HuH-7 (cell line): ENCODE results near the gene RAPGEF6.
A peak's percentile ranks its signal among the peaks of the same experiment; 100 is the strongest.
"Not testable (repeated sequence)": the region's sequence is repeated elsewhere in the genome, so short reads cannot be mapped to it uniquely, and the experiment has no call there.

Experiments
- DNase-seq: peaks from one replicate; pipeline ENCODE4 v3.0.0; 2011; ENCODE audit warnings: low spot score

The RAPGEF6 gene

DNA sequence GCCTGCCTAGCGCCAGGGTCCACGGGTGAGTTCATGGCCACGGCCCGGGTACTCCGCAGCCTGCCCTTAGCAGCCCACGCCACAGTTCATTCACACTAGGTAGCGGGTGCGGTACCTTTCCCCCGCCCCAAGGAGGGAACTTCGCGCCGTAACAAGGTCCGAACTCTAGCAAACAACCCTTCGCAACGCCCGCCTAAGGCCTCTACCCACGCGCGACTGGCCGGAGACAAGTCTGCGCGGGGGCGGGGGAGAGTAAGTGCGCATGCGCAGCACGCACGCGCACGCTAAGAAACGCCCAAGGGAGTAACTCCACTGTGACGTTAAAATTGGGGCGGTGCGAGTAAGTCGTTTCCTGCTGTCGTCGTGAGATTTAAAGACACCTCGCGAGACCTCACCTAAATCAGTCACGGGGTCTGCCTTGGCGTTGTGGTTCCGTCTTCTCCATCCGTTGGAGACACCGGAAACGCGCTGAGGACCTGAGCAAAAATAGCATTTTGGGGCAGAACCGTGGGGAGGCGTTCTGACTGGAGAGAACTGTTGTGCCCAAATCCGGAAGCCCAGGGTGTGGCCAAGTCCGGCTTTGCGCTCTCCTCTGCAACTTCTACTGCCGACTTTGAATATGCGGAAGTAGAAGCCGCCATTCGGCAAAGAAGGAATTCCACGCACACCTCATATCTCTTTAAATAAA lies at the start of gene RAPGEF6:
TSS of gene RAPGEF6 (minus strand) at position 234 of the 688 bp plus-strand sequence. CDS start at position 35, 199 bp downstream.
- DNase-seq, result peak; percentile 59

GRCh38 chr5:131684595-131684994 lies 49.6 kb upstream of the RAPGEF6 start:
- no peak for DNase-seq

GRCh38 chr5:131684051-131684450 lies 49.0 kb upstream of the RAPGEF6 start:
- DNase-seq, result no peak

- DNase-seq, result no peak
These were observed 47.8 kb upstream of the RAPGEF6 start for GRCh38 chr5:131682826-131683225.

DNA sequence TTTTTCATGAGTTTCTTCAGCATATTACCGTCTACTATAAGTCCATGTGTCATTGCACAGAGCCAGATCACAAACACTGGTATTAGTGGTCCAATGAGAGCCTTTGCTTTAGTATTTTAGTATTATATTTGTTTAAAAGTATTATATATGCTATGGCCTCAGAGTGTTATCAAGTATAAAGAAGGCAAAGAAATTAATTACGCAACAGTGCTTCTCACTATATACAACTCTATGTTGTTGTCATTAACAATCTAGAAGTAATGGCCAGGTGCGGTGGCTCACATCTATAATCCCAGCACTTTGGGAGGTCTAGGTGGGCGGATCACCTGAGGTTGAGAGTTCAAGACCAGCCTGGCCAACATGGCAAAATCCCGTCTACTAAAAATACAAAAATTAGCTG lies 47.1 kb upstream of the RAPGEF6 start:
- no peak for DNase-seq

GRCh38 chr5:131679911-131680310 lies 44.9 kb upstream of the RAPGEF6 start:
- no peak for DNase-seq

- not testable (repeated sequence) for DNase-seq
These were observed 43.2 kb upstream of the RAPGEF6 start for GRCh38 chr5:131678273-131678672.

- no peak for DNase-seq
These were observed 42.1 kb upstream of the RAPGEF6 start for GRCh38 chr5:131677115-131677514.

DNA sequence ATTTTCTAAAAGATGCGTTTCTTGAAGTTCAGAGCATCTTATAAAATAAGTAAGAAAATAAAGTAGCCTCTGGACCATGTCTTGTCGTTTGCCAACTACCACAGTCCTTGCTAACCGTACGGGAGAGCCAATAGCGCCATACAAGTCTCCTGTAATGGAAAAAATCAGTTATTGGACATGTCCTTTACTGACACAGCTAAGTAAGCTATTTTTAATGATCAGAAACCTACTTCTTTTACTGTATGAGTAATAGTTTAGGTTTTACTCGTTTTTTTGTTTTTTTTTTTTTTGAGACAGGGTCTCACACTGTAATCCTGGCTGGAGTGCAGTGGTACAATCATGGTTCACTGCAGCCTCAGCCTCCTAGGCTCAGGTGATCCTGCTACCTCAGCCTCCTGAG lies 37.7 kb upstream of the RAPGEF6 start:
- DNase-seq, result no peak

GRCh38 chr5:131671994-131672655 lies 37.1 kb upstream of the RAPGEF6 start:
- no peak for DNase-seq

GRCh38 chr5:131671409-131671808 lies 36.4 kb upstream of the RAPGEF6 start:
- DNase-seq, result no peak

DNA sequence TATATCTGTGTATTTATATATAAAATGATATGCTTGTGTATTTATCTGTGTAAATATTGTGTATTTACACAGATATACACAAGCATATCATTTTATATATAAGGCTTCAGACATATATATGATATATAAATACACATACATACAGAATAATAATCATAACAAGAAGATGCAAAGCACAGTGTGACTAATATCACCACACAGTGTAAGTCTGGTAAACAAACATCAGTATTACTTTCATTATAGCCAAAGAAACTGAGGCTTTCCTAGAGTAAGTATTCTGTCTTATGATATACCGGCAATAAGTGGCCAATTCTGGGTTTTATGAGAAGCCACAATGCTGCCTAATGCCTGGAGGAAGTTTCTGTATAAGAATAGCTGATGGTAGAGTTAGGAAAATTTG lies 29.9 kb upstream of the RAPGEF6 start:
- no peak for DNase-seq

- no peak for DNase-seq
These were observed 26.9 kb upstream of the RAPGEF6 start for GRCh38 chr5:131661933-131662332.

- no peak for DNase-seq
These were observed 24.8 kb upstream of the RAPGEF6 start for GRCh38 chr5:131659841-131660240.

GRCh38 chr5:131659290-131659689 lies 24.3 kb upstream of the RAPGEF6 start:
- DNase-seq, result no peak

- DNase-seq, result no peak
These were observed 19.7 kb upstream of the RAPGEF6 start for GRCh38 chr5:131654776-131655175.

GRCh38 chr5:131654309-131654708 lies 19.3 kb upstream of the RAPGEF6 start:
- DNase-seq, result no peak

DNA sequence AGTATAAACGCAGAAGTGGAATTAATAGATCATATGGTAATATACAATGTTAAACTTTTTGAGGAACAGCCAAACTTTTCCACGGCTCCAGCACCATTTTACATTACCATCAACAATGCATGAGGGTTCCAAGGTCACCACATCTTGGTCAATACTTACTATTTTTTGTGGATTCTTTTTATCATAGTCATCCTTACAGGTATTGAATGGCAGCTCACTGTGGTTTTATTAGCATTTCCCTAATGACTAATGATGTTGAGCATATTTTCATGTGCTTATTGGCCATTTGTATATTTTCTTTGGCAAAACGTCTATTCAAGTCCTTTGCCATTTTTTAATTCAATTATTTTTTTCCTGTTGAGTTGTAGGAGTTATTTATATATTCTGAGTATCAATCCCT lies 14.1 kb upstream of the RAPGEF6 start:
- no peak for DNase-seq

DNA sequence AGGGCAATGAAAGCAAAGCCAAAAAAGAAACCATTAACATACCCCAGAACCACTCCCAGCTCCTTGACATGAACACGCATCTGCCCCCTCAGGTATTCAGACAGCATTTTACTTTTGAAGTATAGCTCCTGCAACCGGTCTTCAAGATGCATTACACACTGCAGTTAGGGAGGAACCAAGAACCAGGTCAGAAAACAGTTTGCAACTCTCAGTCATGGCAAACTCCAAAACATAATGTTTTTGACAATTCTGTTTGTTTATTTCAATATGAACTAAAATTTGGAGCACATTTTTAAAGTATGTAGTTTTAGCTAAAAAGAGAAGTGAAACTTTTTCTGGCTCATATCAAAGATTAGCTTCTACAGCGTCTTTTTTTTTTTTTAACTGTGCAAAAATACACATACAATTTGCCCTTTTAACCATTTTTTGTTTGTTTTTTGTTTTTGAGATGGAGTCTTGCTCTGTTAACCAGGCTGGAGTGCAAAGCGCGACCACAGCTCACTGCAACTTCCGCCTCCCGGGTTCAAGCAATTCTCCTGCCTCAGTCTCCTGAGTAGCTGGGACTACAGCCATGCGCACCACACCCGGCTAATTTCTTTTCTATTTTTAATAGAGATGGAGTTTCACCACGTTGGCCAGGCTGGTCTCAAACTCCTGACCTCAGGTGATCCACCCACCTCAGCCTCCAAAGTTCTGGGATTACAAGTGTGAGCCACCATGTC lies 12.2 kb upstream of the RAPGEF6 start:
- DNase-seq, result no peak

- DNase-seq, result no peak
These were observed 9.8 kb upstream of the RAPGEF6 start for GRCh38 chr5:131644822-131645221.

- DNase-seq, result no peak
These were observed 9.3 kb upstream of the RAPGEF6 start for GRCh38 chr5:131644370-131644769.

- no peak for DNase-seq
These were observed 6.5 kb upstream of the RAPGEF6 start for GRCh38 chr5:131641494-131641893.
